Measurements from ENCODE around the gene E2F6. TPM values are rescaled to one million over a fixed set of nuclear protein-coding genes. Genes with fewer than 3 reads are reported as not detected.

E2F6 gene
- total and polyA plus RNA-seq, 2 of the 13 experiments (the other 11 are each of a cell fraction or from before 2014, with no cell fraction given), result 27.3 to 36.0 TPM

- TF ChIP-seq, protein P1, sequence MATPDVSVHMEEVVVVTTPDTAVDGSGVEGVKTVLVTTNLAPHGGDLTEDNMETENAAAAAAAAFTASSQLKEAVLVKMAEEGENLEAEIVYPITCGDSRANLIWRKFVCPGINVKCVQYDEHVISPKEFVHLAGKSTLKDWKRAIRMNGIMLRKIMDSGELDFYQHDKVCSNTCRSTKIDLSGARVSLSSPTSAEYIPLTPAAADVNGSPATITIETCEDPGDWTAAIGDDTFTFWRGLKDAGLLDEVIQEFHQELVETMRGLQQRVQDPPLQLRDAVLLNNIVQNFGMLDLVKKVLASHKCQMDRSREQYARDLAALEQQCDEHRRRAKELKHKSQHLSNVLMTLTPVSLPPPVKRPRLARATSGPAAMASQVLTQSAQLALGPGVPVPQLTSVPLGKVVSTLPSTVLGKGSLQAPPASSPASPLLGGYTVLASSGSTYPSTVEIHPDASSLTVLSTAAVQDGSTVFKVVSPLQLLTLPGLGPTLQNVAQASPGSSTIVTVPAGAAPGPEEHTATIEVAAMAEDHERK (CRISPR knock-in tag; IDR thresholded peaks at IDR 0.05; ENCODE audit: low read depth), result no peak
- TF ChIP-seq ZBTB38 (CRISPR knock-in tag; IDR thresholded peaks at IDR 0.05), result no peak
- TF ChIP-seq ZNF772 (CRISPR knock-in tag; IDR thresholded peaks at IDR 0.05), result no peak
- no peak for TF ChIP-seq KLF9 (CRISPR knock-in tag; IDR thresholded peaks at IDR 0.05; ENCODE audit: low read depth)
- peak; percentile 55 for TF ChIP-seq HNRNPK (IDR thresholded peaks at IDR 0.05; ENCODE audit: low read depth, low read length, poor library complexity, severe bottlenecking)
- TF ChIP-seq MTF1 (CRISPR knock-in tag; IDR thresholded peaks at IDR 0.05), result no peak
- no peak for TF ChIP-seq FOSL1 (CRISPR knock-in tag; IDR thresholded peaks at IDR 0.05; ENCODE audit: borderline replicate concordance)
- no peak for TF ChIP-seq ZNF773 (CRISPR knock-in tag; IDR thresholded peaks at IDR 0.05; ENCODE audit: borderline replicate concordance)
- TF ChIP-seq ZNF616 (CRISPR knock-in tag; IDR thresholded peaks at IDR 0.05; ENCODE audit: low read depth), result no peak
- no peak for TF ChIP-seq ZNF788 (CRISPR knock-in tag; IDR thresholded peaks at IDR 0.05; ENCODE audit: borderline replicate concordance)
- no peak for TF ChIP-seq KIAA2018 (CRISPR knock-in tag; IDR thresholded peaks at IDR 0.05; ENCODE audit: borderline replicate concordance)
- TF ChIP-seq POLR2A (IDR thresholded peaks at IDR 0.05; ENCODE audit: insufficient read depth in 1 of 2, low read depth in 2 of 2, low read length in 2 of 2), result no peak
- TF ChIP-seq LRRFIP1 (CRISPR knock-in tag; conservative IDR thresholded peaks at IDR 0.05), result no peak
- TF ChIP-seq SRSF9 (IDR thresholded peaks at IDR 0.05; ENCODE audit: borderline replicate concordance, insufficient read depth, low read depth, low read length, poor library complexity, severe bottlenecking), result no peak
- no peak for TF ChIP-seq PAX8 (CRISPR knock-in tag; IDR thresholded peaks at IDR 0.05; ENCODE audit: borderline replicate concordance)
- TF ChIP-seq CC2D1A (CRISPR knock-in tag; IDR thresholded peaks at IDR 0.05), result no peak
- peak; percentile 50; the same call in 1 of the 2 replicates for TF ChIP-seq ZNF33B (CRISPR knock-in tag; IDR thresholded peaks at IDR 0.05)
- TF ChIP-seq MXD4 (CRISPR knock-in tag; IDR thresholded peaks at IDR 0.05), result no peak
- no peak for TF ChIP-seq TBX2 (CRISPR knock-in tag; IDR thresholded peaks at IDR 0.05; ENCODE audit: borderline replicate concordance)
Observed at GRCh38 chr2:11482473-11483035, 16.6 kb upstream of the E2F6 start (continued).

Measured in HepG2 (cell line).